IPS-15b (cell line): ENCODE data around the gene MTG2.

Source experiments
- H3K27me3 ChIP-seq: one replicate; pipeline ENCODE4 v1.6.1; 2013; ENCODE audit warnings: low read length; ENCODE audit not compliant: control insufficient read depth, insufficient read depth
- H3K36me3 ChIP-seq: one replicate; pipeline ENCODE4 v1.6.1; 2013; ENCODE audit warnings: low read length; ENCODE audit not compliant: control insufficient read depth, insufficient read depth
- H3K4me1 ChIP-seq: one replicate; pipeline ENCODE4 v1.6.1; 2013; ENCODE audit warnings: mild to moderate bottlenecking, low read length; ENCODE audit not compliant: control insufficient read depth, insufficient read depth
- H3K4me3 ChIP-seq: one replicate; pipeline ENCODE4 v1.5.1; 2013; ENCODE audit warnings: low read depth, low read length
- H3K9ac ChIP-seq: one replicate; pipeline ENCODE4 v1.6.1; 2013; ENCODE audit warnings: low read depth, mild to moderate bottlenecking, low read length
- H3K9me3 ChIP-seq: one replicate; pipeline ENCODE4 v1.6.1; 2013; ENCODE audit warnings: mild to moderate bottlenecking, low read length; ENCODE audit not compliant: control insufficient read depth, insufficient read depth

Gene MTG2

GRCh38 chr20:62195075-62195405, 12.2 kb downstream of the MTG2 start:
- Histone ChIP-seq H3K4me1 (no peaks in the 10 kb centered on the region), H3K9ac (no peak overlapping the region), H3K9me3 (no peaks in the 10 kb centered on the region), H3K4me3 (no peak overlapping the region), H3K36me3 (peaks cover 17% of the 10 kb centered on the region), H3K27me3 (no peaks in the 10 kb centered on the region)

GRCh38 chr20:62195736-62196135, 12.9 kb downstream of the MTG2 start:
- Histone ChIP-seq H3K9ac (no peak overlapping the region), H3K36me3 (peaks cover 22% of the 10 kb centered on the region), H3K27me3 (no peaks in the 10 kb centered on the region), H3K4me3 (no peak overlapping the region), H3K9me3 (no peaks in the 10 kb centered on the region), H3K4me1 (no peaks in the 10 kb centered on the region)

GRCh38 chr20:62196286-62196685, 13.5 kb downstream of the MTG2 start:
- Histone ChIP-seq H3K36me3 (peaks cover 28% of the 10 kb centered on the region), H3K27me3 (no peaks in the 10 kb centered on the region)

GRCh38 chr20:62197311-62197710, 14.5 kb downstream of the MTG2 start:
- Histone ChIP-seq H3K27me3 (no peaks in the 10 kb centered on the region), H3K4me3 (no peak overlapping the region), H3K9me3 (no peaks in the 10 kb centered on the region), H3K4me1 (no peaks in the 10 kb centered on the region), H3K36me3 (peaks cover 30% of the 10 kb centered on the region), H3K9ac (no peak overlapping the region)

More at GRCh38 chr20:62196286-62196685, 13.5 kb downstream of the MTG2 start:
- Histone ChIP-seq H3K9ac (no peak overlapping the region), H3K4me1 (no peaks in the 10 kb centered on the region), H3K4me3 (no peak overlapping the region), H3K9me3 (no peaks in the 10 kb centered on the region)

- Histone ChIP-seq H3K27me3 (no peaks in the 10 kb centered on the region), H3K36me3 (peaks cover 30% of the 10 kb centered on the region), H3K9ac (no peak overlapping the region), H3K9me3 (no peaks in the 10 kb centered on the region), H3K4me1 (no peaks in the 10 kb centered on the region), H3K4me3 (no peak overlapping the region)
Measured at GRCh38 chr20:62197801-62198200, 15.0 kb downstream of the MTG2 start.

GRCh38 chr20:62198496-62198895, 15.7 kb downstream of the MTG2 start:
- no peaks in the 10 kb centered on the region for H3K4me1 ChIP-seq
- no peak overlapping the region for H3K9ac ChIP-seq
- H3K4me3 ChIP-seq = no peak overlapping the region
- no peaks in the 10 kb centered on the region for H3K27me3 ChIP-seq
- H3K9me3 ChIP-seq = no peaks in the 10 kb centered on the region
- H3K36me3 ChIP-seq = peaks cover 30% of the 10 kb centered on the region

GRCh38 chr20:62198931-62199330, 16.1 kb downstream of the MTG2 start:
- Histone ChIP-seq H3K9ac (no peak overlapping the region), H3K9me3 (no peaks in the 10 kb centered on the region), H3K27me3 (no peaks in the 10 kb centered on the region), H3K36me3 (peaks cover 30% of the 10 kb centered on the region), H3K4me3 (no peak overlapping the region), H3K4me1 (no peaks in the 10 kb centered on the region)

- no peaks in the 10 kb centered on the region for H3K4me1 ChIP-seq
- no peak overlapping the region for H3K4me3 ChIP-seq
- no peaks in the 10 kb centered on the region for H3K9me3 ChIP-seq
- no peak overlapping the region for H3K9ac ChIP-seq
- no peaks in the 10 kb centered on the region for H3K27me3 ChIP-seq
- peaks cover 30% of the 10 kb centered on the region for H3K36me3 ChIP-seq
Measured at GRCh38 chr20:62200491-62201172, 17.8 kb downstream of the MTG2 start.

GRCh38 chr20:62201173-62202082, 18.6 kb downstream of the MTG2 start:
- Histone ChIP-seq H3K4me1 (no peaks in the 10 kb centered on the region), H3K9ac (no peak overlapping the region), H3K27me3 (no peaks in the 10 kb centered on the region), H3K36me3 (peaks cover 30% of the 10 kb centered on the region), H3K9me3 (no peaks in the 10 kb centered on the region), H3K4me3 (no peak overlapping the region)

- Histone ChIP-seq H3K27me3 (no peaks in the 10 kb centered on the region), H3K9me3 (no peaks in the 10 kb centered on the region), H3K9ac (no peak overlapping the region), H3K36me3 (peaks cover 30% of the 10 kb centered on the region), H3K4me1 (no peaks in the 10 kb centered on the region), H3K4me3 (no peak overlapping the region)
Measured at GRCh38 chr20:62202083-62202395, 19.2 kb downstream of the MTG2 start.

GRCh38 chr20:62202676-62203377, 20.0 kb downstream of the MTG2 start:
- Histone ChIP-seq H3K9ac (no peak overlapping the region), H3K27me3 (no peaks in the 10 kb centered on the region), H3K4me1 (no peaks in the 10 kb centered on the region), H3K4me3 (no peak overlapping the region), H3K36me3 (peaks cover 30% of the 10 kb centered on the region), H3K9me3 (no peaks in the 10 kb centered on the region)
